HCT116 (cell line): ENCODE results near the gene CRYGA. TPM values are rescaled to one million over a fixed set of nuclear protein-coding genes. Genes with fewer than 3 reads are reported as not detected.

Experiments used
- ATAC-seq: fragments of 200-7000 bp; cut with Tn5 transposase; 2 replicates; pipeline ENCODE4 v1.9.1; 2020; ENCODE audit warnings: mild to moderate bottlenecking, moderate library complexity
- BruUV-seq: library from RNA; stranded (reverse); fragments of 400-500 nt; replicated peaks from 2 replicates; lab custom pipeline; 2021; lab: Mats Ljungman, UMichigan
- CTCF ChIA-PET: fragments of 300-600 bp; sonication (Branson Sonifier 250); formaldehyde crosslinking; loops from one replicate; lab custom pipeline; 2021; ENCODE audit warnings: antibody characterized with exemption; lab: Charles Lee
- POLR2A ChIA-PET: fragments of 300-600, 350-600 bp; sonication (Branson Sonifier 250); formaldehyde crosslinking; loops from one replicate; lab custom pipeline; 2021; ENCODE audit warnings: antibody characterized with exemption; lab: Charles Lee
- RAD21 ChIA-PET, 2 experiments: fragments of 300-600 bp; sonication (Branson Sonifier 250); formaldehyde crosslinking; loops; one replicate each; lab custom pipeline; 2023; ENCODE audit warnings: low total read pairs in 2 of 2; ENCODE audit not compliant: uncharacterized antibody in 2 of 2, unreplicated experiment in 2 of 2, low non-redundant PET in 1 of 2; lab: Charles Lee
- DNase-seq: peaks from one replicate; pipeline ENCODE4 v3.0.0-alpha.2; 2010; ENCODE audit warnings: low read depth, low spot score
- H2AFZ ChIP-seq: fragments of 200-600 bp; shearing (Covaris generic), sonication (generic); 2 replicates; pipeline ENCODE4 v1.6.1; 2017; ENCODE audit warnings: low read depth, mixed run types, mixed read lengths, antibody characterized with exemption, low read length; ENCODE audit not compliant: poor library complexity, severe bottlenecking
- H3K27ac ChIP-seq: 2 replicates; pipeline ENCODE4 v1.5.1; 2012; ENCODE audit warnings: low read depth, low read length
- H3K27me3 ChIP-seq: fragments of 200-600 bp; sonication (generic); 2 replicates; pipeline ENCODE4 v1.6.1; 2016; ENCODE audit warnings: mixed run types, low read length, mixed read lengths; ENCODE audit not compliant: insufficient read depth
- H3K36me3 ChIP-seq, 2 experiments: fragments of 200-500 bp in 1 of 2; fragments of 200-600 bp in 1 of 2; sonication (Bioruptor generic) in 1 of 2; sonication (generic) in 1 of 2; 2 replicates each; pipeline versions ENCODE4 v1.5.1 to v1.6.1; 2014 to 2016; ENCODE audit warnings: low read length in 2 of 2, inconsistent platforms in 1 of 2, mixed read lengths in 1 of 2, mixed run types in 1 of 2; ENCODE audit not compliant: insufficient read depth in 2 of 2, control insufficient read depth in 1 of 2
- H3K4me1 ChIP-seq, 2 experiments: fragments of 200-600 bp in 1 of 2; sonication (generic) in 1 of 2; 2 replicates each; pipeline versions ENCODE4 v1.5.1 to v1.6.1; 2012 to 2017; ENCODE audit warnings: low read length in 2 of 2, inconsistent platforms in 1 of 2, mild to moderate bottlenecking in 1 of 2, mixed read lengths in 1 of 2, mixed run types in 1 of 2, moderate library complexity in 1 of 2; ENCODE audit not compliant: insufficient read depth in 2 of 2, control insufficient read depth in 1 of 2
- H3K4me2 ChIP-seq: fragments of 200-600 bp; sonication (generic); 2 replicates; pipeline ENCODE4 v1.6.1; 2017; ENCODE audit warnings: mixed run types, low read length, mixed read lengths
- H3K4me3 ChIP-seq, 2 experiments: fragments of 200-600 bp in 1 of 2; sonication (generic) in 1 of 2; replicated peaks in 1 of 2; 2 replicates each; pipeline ENCODE4 v1.5.1; 2011 to 2016; ENCODE audit warnings: low read length in 2 of 2, control low read depth in 1 of 2, low read depth in 1 of 2, mild to moderate bottlenecking in 1 of 2, mixed read lengths in 1 of 2, mixed run types in 1 of 2
- H3K79me2 ChIP-seq: fragments of 200-600 bp; sonication (generic); 2 replicates; pipeline ENCODE4 v1.6.1; 2017; ENCODE audit warnings: mild to moderate bottlenecking, mixed run types, low read length, moderate library complexity, mixed read lengths; ENCODE audit not compliant: insufficient read depth
- H3K9ac ChIP-seq: fragments of 200-600 bp; sonication (generic); 2 replicates; pipeline ENCODE4 v1.6.1; 2016; ENCODE audit warnings: low read length, mixed read lengths
- H3K9me2 ChIP-seq: fragments of 200-600 bp; sonication (generic), shearing (Covaris generic); 2 replicates; pipeline ENCODE4 v1.6.1; 2017; ENCODE audit warnings: mixed run types, mild to moderate bottlenecking, moderate library complexity; ENCODE audit not compliant: insufficient read depth
- H3K9me3 ChIP-seq, 2 experiments: fragments of 200-500 bp in 1 of 2; fragments of 200-600 bp in 1 of 2; sonication (Bioruptor generic) in 1 of 2; sonication (generic) in 1 of 2; 2 replicates each; pipeline ENCODE4 v1.6.1; 2014 to 2017; ENCODE audit warnings: low read length in 2 of 2, mixed read lengths in 2 of 2, inconsistent platforms in 1 of 2, low read depth in 1 of 2, mild to moderate bottlenecking in 1 of 2, mixed run types in 1 of 2, moderate library complexity in 1 of 2; ENCODE audit not compliant: control insufficient read depth in 1 of 2, insufficient read depth in 1 of 2
- H4K20me1 ChIP-seq: fragments of 200-600 bp; sonication (generic), shearing (Covaris generic); 2 replicates; pipeline ENCODE4 v1.6.1; 2017; ENCODE audit warnings: mixed run types, mild to moderate bottlenecking, moderate library complexity; ENCODE audit not compliant: insufficient read depth
- CTCF ChIP-seq, 3 experiments: fragments of 200-600 bp in 1 of 3; sonication (generic) in 1 of 3; IDR thresholded peaks in 2 of 3; conservative IDR thresholded peaks in 1 of 3; 2 replicates each; pipeline ENCODE4 v1.5.1; 2012 to 2017; ENCODE audit warnings: low read depth in 2 of 3, low read length in 2 of 3, antibody characterized with exemption in 1 of 3, borderline replicate concordance in 1 of 3, control low read depth in 1 of 3, mild to moderate bottlenecking in 1 of 3, mixed read lengths in 1 of 3, mixed run types in 1 of 3, moderate library complexity in 1 of 3; ENCODE audit not compliant: insufficient read depth in 1 of 3
- ELF1 ChIP-seq: IDR thresholded peaks from 2 replicates; pipeline ENCODE4 v1.6.1; 2012; ENCODE audit warnings: low read depth, borderline replicate concordance
- EZH2phosphoT487 ChIP-seq: fragments of 200-600 bp; IDR thresholded peaks from 2 replicates; pipeline ENCODE4 v1.6.1; 2018; ENCODE audit warnings: antibody characterized with exemption, borderline replicate concordance
- FOSL1 ChIP-seq: IDR thresholded peaks from 2 replicates; pipeline ENCODE4 v1.6.1; 2012; ENCODE audit warnings: low read depth
- RAD21 ChIP-seq: IDR thresholded peaks from 2 replicates; pipeline ENCODE4 v1.6.1; 2012; ENCODE audit warnings: low read depth, mild to moderate bottlenecking
- SIN3A ChIP-seq: IDR thresholded peaks from 2 replicates; pipeline ENCODE4 v1.6.1; 2012; ENCODE audit warnings: low read depth
- SP1 ChIP-seq: IDR thresholded peaks from 2 replicates; pipeline ENCODE4 v1.6.1; 2012; ENCODE audit warnings: low read depth
- SRF ChIP-seq: IDR thresholded peaks from 2 replicates; pipeline ENCODE4 v1.6.1; 2012; ENCODE audit warnings: low read depth
- TCF7L2 ChIP-seq: IDR thresholded peaks from 2 replicates; pipeline ENCODE4 v1.7.0; 2011; ENCODE audit warnings: borderline replicate concordance, inconsistent platforms; ENCODE audit not compliant: insufficient read depth, insufficient read length; ENCODE audit errors: extremely low read depth
- ZBTB33 ChIP-seq: IDR thresholded peaks from 2 replicates; pipeline ENCODE4 v1.6.1; 2011; ENCODE audit warnings: mild to moderate bottlenecking, low read length, moderate library complexity; ENCODE audit not compliant: insufficient replicate concordance; ENCODE audit errors: extremely low read depth
- ZFX ChIP-seq: fragments of 450-650 bp; IDR thresholded peaks from 2 replicates; pipeline ENCODE4 v1.6.1; 2017
- ZNF274 ChIP-seq: fragments of 200-500 bp; sonication (Bioruptor generic); IDR thresholded peaks from 2 replicates; pipeline ENCODE4 v1.6.1; 2014; ENCODE audit warnings: mild to moderate bottlenecking, low read depth, low read length, inconsistent platforms
- intact Hi-C: fragments of 100-400 bp; cut with micrococcal nuclease; formaldehyde crosslinking; loops from 2 replicates; pipeline ENCODE4 v1.10.0; 2022
- total RNA-seq: library from RNA; stranded (reverse); gene quantifications from one replicate; pipeline ENCODE4 v1.2.1, GENCODE V29; 2021; ENCODE audit not compliant: unreplicated experiment

Gene CRYGA
- total RNA-seq, 1 experiment from 2014 or later, result not detected

- no peak overlapping the region for H3K4me2 ChIP-seq
- TF ChIP-seq FOSL1, result no peak
- no peak for TF ChIP-seq TCF7L2
- TF ChIP-seq ZBTB33, result no peak
- no peak overlapping the region for H3K27ac ChIP-seq
- no peaks in the 10 kb centered on the region for H3K4me1 ChIP-seq
- intact Hi-C loops, result no loop called here
- no peak overlapping the region for H3K4me3 ChIP-seq
- no peak overlapping the region for H3K9ac ChIP-seq
- H3K36me3 ChIP-seq, result no peaks in the 10 kb centered on the region
- H3K27me3 ChIP-seq, result no peaks in the 10 kb centered on the region
- ATAC-seq (no peak), DNase-seq (no peak)
- POLR2A ChIA-PET, result no interaction called here
- H4K20me1 ChIP-seq, result no peaks in the 10 kb centered on the region
- BruUV-seq, result no TSS peak
- no peaks in the 10 kb centered on the region for H3K79me2 ChIP-seq
- H3K9me2 ChIP-seq, result no peaks in the 10 kb centered on the region
- CTCF ChIA-PET, result interaction anchor here (0.7 to 1.7 kb wide), 3 partner anchors 33 to 41 kb away, joined by 3 to 5 read pairs (median 4); no protein-coding TSS in a partner anchor
- no peak overlapping the region for H2AFZ ChIP-seq
- H3K9me3 ChIP-seq, result no peaks in the 10 kb centered on the region
- RAD21 ChIA-PET, result no interaction called here
These were observed 21.0 kb downstream of the CRYGA start for GRCh38 chr2:208142240-208142924.

- no TSS peak for BruUV-seq
- Histone ChIP-seq H3K27me3 (no peaks in the 10 kb centered on the region), H3K9me2 (no peaks in the 10 kb centered on the region), H2AFZ (no peak overlapping the region), H3K4me1 (no peaks in the 10 kb centered on the region), H3K9ac (no peak overlapping the region), H4K20me1 (no peaks in the 10 kb centered on the region), H3K4me2 (no peak overlapping the region), H3K9me3 (no peaks in the 10 kb centered on the region), H3K27ac (no peak overlapping the region), H3K79me2 (no peaks in the 10 kb centered on the region), H3K4me3 (no peak overlapping the region), H3K36me3 (no peaks in the 10 kb centered on the region)
- TF ChIP-seq ELF1, result no peak
- no peak for TF ChIP-seq ZFX
- TF ChIP-seq SIN3A, result no peak
- TF ChIP-seq TCF7L2, result no peak
- no peak for TF ChIP-seq SRF
- TF ChIP-seq EZH2phosphoT487, result no peak
- no peak for TF ChIP-seq CTCF (IDR thresholded peaks at IDR 0.05 in 2 of 3, conservative IDR thresholded peaks at IDR 0.05 in 1 of 3; ENCODE audit: borderline replicate concordance in 1 of 3, insufficient read depth in 1 of 3, low read depth in 2 of 3, low read length in 2 of 3)
- no peak for TF ChIP-seq ZNF274
- TF ChIP-seq FOSL1, result no peak
- no peak for TF ChIP-seq ZBTB33
- TF ChIP-seq SP1, result no peak
- TF ChIP-seq RAD21, result no peak
- ATAC-seq, result no peak
- ChIA-PET CTCF (no interaction called here), POLR2A (no interaction called here), RAD21 (no interaction called here)
- intact Hi-C loops, result no loop called here
- DNase-seq, result no peak
These were observed 23.9 kb downstream of the CRYGA start for GRCh38 chr2:208139447-208139846.
